NCI-H1417 (cell line): ENCODE results near the gene TANC1.

Experiments
- DNase-seq, 3 experiments: peaks; one replicate each; lab custom pipeline; 2025; lab: John Stamatoyannopoulos, UW

TANC1 gene

GRCh38 chr2:159196393-159196925, 228.0 kb downstream of the TANC1 start:
- no peak for DNase-seq

- no peak for DNase-seq
Observed at GRCh38 chr2:159199236-159199635, 230.8 kb downstream of the TANC1 start.

GRCh38 chr2:159199761-159200465, 231.5 kb downstream of the TANC1 start:
- no peak for DNase-seq

GRCh38 chr2:159200498-159200897, 232.1 kb downstream of the TANC1 start:
- DNase-seq: peak in 1 of 3 experiments; percentile 1

- peak in 2 of 3 experiments; percentile 0 to 1 for DNase-seq
Observed at GRCh38 chr2:159201360-159202063, 233.1 kb downstream of the TANC1 start.

DNA sequence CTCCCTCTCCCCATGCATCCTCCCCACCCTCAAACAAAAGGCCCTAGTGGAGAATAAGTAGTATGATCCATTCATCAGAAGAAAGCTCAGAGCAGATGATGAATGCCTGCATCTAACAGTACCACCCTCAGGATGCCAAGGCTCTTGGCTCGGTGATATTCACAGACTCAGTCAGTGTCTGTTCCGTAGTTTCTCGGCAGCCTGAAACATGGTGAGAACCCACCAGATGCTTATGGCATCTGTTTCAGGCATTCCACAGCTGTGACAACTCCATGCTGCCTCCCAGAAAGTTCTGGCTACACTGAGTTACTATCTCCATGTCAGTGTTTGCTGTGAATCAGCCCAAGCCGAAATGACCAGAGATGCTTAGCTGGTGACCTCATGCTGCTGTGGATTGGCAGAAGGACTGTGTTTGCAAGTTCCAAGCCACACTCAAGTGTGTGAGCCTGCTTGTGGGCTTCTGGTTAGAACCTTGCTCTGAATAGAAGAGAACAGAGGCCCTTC, 234.2 kb downstream of the TANC1 start:
- DNase-seq: no peak

- DNase-seq: no peak
Observed at GRCh38 chr2:159204381-159205144, 236.1 kb downstream of the TANC1 start.

DNA sequence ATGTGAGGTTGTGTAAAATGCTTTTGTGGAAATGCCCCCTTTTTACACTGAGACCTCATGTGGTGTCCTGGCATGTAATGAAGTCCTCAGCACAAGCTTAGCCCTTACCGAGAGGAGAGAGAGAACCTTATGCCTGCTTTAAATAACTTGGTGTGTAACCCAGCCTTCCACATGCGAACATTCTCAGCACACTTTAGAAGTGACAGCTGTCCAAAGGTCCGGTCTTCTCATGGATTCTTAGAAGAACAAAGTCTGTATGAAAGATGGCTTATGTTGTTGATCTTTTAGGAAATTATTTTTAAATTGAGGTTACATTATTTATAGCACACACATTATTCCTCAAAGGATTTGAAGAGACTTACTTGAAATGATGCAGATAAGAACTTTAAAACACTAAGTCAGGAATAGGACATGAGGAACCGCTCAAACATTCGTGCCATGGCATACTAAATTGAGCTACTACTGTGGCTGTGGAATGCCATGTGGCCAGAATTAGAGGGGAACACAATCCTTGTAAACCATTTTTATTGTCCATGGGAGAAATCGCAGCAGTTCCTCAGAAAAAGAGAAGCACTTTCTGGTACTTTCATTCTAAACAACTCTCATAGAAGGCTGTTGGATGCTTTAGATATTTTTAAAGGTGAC, 238.4 kb downstream of the TANC1 start:
- DNase-seq: no peak

GRCh38 chr2:159208438-159208837, 240.0 kb downstream of the TANC1 start:
- DNase-seq: no peak

GRCh38 chr2:159209341-159210306, 241.2 kb downstream of the TANC1 start:
- no peak for DNase-seq

DNA sequence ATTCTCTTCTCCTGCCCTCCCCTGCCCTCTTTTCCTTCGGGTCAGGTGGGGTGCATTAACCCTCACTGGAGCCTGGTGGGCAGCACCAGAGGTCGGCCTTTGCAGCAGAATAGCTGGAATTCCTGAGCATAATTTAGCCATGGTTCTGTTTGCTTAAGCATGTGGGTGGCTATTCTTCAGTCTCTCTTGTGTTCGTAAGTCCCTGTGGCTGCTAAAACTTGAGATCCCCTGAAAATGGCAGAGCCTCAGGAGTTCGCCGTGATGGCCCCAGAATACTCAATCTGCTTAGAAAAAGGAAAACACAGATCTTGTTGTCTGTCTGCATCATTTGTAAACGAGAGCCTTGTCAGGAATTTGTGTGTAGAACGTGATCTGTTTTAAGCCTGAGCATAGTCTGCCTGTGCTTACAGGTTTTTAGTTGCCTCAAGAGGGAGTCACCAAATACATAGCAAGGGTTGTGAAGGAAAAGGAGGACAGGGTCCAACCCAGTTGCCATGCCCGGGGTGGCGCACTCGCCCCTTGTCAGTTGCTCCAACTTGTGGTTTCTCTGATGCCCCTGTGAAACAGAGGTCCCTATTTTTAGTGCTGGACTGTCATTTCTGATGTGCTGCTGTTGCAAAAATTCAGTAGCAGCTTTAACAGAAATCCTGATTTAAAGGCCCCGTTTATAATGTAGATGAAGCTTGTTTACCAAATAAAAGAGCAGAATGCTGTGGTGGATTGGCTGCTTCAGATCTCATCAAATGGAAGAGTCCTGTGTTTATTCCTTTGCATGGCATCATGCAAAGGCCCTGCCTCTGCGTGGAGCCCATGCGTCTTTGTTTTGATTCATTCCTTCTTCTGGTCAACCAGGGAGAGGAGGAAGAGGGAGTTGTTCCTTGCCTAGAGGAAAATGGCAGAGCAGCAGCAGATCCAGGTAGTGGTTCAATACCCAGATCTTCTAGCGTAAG, 243.3 kb downstream of the TANC1 start:
- DNase-seq: peak in 1 of 3 experiments; percentile 0

GRCh38 chr2:159213296-159213695, 244.9 kb downstream of the TANC1 start:
- DNase-seq: no peak

- no peak for DNase-seq
Observed at GRCh38 chr2:159214325-159214865, 246.0 kb downstream of the TANC1 start.

DNA sequence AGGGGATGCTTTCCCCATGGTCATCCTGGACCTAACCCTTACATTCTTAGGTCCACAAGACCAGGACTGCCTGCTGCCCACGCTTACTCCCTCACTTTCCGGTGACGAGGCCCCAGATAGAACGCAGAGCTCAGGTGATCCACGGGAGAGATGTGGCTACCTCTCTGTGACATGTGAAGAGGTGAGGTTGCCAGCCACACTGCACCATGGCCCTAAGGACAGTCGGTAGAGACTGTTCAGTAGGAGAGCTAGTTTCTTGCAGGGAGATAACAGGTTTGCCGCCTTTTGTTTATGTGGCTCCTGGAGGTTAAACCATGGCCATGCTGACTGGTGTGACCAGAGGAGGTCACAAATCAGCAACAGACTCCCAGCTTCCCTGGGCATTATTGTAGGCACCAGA, 246.7 kb downstream of the TANC1 start:
- DNase-seq: no peak

DNA sequence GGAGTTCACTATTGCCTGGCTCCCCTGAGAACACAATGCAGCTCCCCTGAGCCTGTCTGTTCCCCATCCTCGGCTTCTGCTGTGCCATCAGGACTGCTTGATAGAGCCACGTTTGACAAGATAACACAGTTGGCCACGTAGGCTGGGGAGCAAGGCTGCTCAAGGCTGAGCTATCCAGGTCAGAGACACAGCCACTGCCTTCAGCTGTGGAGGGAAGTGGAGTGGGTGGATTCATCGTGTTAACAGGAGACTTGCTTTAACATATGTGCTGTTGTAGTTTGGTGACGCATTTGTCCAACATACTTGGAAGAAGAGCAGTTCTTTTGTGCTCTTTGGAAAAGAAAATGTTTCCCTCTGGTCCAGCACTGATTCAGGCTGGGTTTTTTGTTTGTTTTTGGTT, 249.2 kb downstream of the TANC1 start:
- DNase-seq: no peak

- DNase-seq: no peak
Observed at GRCh38 chr2:159218389-159218788, 249.9 kb downstream of the TANC1 start.

GRCh38 chr2:159219394-159219998, 251.1 kb downstream of the TANC1 start:
- DNase-seq: no peak

DNA sequence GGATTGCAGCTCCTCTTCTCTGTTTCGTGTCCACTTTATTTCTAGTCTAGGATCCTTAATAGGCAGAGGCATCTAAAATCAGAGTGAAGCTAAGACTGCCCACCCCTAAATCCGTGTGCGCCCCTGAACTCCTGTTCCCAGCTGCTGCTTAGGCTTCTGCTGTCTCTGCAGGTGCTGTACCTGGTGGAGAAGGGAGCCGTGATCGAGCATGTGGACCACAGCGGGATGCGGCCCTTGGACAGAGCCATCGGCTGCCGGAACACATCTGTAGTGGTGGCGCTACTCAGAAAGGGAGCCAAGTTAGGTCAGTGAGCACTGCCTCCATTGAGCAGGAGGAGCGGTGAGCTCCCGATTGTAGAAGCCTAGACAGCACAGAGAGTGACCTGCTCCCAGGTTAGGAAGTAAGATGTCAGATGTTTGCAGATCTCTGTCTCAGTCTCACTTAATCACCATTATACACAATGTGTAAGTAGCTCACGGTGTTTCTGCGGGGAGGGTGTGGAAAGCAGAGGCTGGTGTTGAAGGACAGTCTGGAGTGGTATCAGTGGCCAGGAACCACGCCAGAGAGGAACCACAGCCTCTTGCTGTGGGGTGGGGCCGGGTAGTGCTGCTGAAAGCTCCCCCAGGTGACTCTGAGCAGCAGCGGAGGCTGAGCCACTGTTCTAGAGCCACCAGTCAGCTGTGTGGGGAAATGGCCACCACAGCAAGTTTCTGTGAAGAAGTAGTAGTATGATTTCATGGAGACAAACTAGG, 255.8 kb downstream of the TANC1 start:
- DNase-seq: no peak
